Hepatic stellate cell (primary cell): ENCODE data around the gene MYH7.
A peak's percentile ranks its signal among the peaks of the same experiment; 100 is the strongest.
"Not testable (repeated sequence)": the region's sequence is repeated elsewhere in the genome, so short reads cannot be mapped to it uniquely, and the experiment has no call there.

ENCODE experiments used
- DNase-seq: peaks from one replicate; pipeline ENCODE4 v3.0.0; 2011; ENCODE audit warnings: low spot score

The MYH7 gene

DNA sequence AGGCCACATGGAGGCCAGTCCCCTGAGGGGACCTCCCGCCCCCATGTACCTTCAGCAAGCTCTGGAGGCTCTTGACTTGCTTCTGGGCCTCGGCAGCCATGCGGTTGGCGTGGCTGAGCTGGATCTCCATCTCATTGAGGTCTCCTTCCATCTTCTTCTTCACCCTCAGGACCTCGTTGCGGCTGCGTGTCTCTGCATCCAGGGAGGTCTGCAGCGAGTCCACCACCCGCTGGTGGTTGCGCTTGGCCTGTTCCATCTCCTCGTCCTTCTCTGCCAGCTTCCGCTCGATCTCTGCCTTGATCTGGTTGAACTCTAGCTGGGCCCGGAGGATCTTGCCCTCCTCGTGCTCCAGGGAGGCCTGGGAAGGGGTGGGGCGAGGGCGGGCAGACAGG is 49.2 kb downstream of the MYH7 start:
- not testable (repeated sequence) for DNase-seq

GRCh38 chr14:23385642-23386265 is 49.7 kb downstream of the MYH7 start:
- no peak for DNase-seq

- DNase-seq, result no peak
Observed at GRCh38 chr14:23385244-23385641, 50.2 kb downstream of the MYH7 start.

- no peak for DNase-seq
Observed at GRCh38 chr14:23384364-23385080, 50.9 kb downstream of the MYH7 start.

GRCh38 chr14:23382731-23383440 is 52.6 kb downstream of the MYH7 start:
- no peak for DNase-seq

- DNase-seq, result no peak
Observed at GRCh38 chr14:23382276-23382675, 53.2 kb downstream of the MYH7 start.

DNA sequence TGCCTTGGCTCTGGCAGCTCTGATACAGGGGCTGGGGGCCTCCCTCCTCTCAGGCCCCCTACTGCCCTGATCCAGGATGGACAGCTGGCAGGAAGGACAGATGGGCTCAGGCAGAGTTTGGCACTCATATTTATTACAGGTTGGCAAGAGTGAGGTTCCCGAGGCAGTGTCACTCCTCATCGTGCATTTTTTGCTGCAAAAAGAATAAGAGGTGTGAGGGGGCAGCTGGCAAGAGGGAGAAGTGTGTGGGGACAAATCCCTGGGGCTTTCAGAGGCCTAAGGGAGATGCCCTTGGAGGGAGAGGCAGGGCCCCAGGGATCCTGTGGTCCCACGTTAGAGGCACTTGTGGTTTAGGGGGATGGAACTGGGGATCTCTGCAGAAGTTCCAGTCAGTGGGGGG is 53.6 kb downstream of the MYH7 start:
- DNase-seq, result no peak

DNA sequence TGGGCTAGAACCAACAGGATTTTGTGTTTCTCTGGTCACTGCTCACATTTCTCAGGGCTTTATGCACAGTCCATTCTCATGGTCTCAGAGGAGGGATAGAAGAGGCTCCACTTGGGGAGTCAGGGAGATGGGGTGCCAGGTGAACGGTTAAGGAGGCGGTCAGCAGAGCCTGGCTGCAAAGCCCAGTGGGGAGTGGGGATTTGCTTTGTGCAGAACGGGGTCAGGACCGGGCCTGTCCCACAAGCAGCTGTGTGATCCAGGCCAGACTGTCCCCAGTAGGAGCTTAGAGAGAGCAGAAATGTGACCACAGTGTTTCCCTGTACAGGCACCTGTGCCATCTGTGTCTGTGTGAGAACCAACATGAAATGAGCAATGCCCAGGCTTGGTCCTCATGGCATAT is 54.5 kb downstream of the MYH7 start:
- DNase-seq, result no peak

DNA sequence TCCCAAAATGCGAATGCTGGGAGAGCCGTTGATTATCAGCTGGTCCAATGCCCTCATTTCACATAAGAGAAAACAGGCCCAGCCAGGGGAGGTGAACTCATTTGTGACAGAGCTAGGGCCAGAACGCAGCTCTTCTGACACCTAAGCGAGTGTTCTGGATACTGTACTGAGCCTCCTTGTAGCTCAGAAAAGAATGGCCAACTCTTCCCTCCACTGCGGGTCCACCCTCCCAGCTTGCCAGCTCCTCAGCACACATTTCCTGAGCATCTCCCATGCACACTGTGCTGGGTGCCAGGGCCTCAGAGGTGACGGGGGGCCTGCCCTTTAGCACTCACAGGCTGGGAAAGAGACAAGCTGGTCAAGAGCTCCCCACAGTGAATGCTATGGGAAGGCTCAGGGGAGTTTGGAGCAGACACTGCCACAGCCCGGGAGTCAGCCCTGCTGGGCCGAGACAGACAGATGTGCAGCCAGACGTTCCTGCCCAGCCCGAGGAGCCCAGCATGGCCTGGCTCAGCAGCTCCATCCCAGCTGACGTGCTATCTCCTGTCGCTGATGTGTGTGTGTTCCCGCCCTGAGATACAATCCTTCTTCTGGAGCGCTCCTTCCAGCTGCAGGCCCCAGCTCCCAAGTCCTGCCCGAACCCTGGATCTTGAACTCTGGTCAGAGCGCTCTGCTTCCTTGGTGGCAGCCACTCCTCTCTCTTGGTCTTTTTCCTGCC is 55.1 kb downstream of the MYH7 start:
- DNase-seq, result no peak

- DNase-seq, result peak; percentile 67
Observed at GRCh38 chr14:23379366-23380196, 55.9 kb downstream of the MYH7 start.

GRCh38 chr14:23378612-23379220 is 56.7 kb downstream of the MYH7 start:
- no peak for DNase-seq

- no peak for DNase-seq
Observed at GRCh38 chr14:23377573-23378563, 57.6 kb downstream of the MYH7 start.

DNA sequence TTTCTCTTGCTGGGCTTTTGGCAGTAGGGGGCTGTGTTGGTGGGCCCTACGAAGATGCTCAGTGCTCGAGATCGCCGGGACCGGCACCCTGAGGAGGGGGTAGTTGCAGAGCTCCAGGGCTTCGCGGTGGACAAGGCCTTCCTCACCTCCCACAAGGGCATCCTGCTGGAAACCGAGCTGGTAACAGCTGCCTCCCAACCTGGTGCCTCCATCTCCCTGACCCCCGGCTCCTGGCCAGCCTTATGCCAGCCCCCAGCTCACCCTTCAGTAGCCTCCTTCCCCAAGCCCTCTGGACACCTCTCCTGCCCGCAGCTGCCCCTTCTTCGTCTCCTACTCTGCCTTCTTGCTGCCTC is 58.3 kb downstream of the MYH7 start:
- DNase-seq, result no peak

- DNase-seq, result peak; percentile 34
Observed at GRCh38 chr14:23376482-23377197, 58.8 kb downstream of the MYH7 start, which contains the start of gene CMTM5. Gene CMTM5, plus strand, starts transcription at chr14:23377046. Its CDS starts 206 bp downstream, at chr14:23377252.

- DNase-seq, result no peak
Observed at GRCh38 chr14:23375527-23376251, 59.8 kb downstream of the MYH7 start.

DNA sequence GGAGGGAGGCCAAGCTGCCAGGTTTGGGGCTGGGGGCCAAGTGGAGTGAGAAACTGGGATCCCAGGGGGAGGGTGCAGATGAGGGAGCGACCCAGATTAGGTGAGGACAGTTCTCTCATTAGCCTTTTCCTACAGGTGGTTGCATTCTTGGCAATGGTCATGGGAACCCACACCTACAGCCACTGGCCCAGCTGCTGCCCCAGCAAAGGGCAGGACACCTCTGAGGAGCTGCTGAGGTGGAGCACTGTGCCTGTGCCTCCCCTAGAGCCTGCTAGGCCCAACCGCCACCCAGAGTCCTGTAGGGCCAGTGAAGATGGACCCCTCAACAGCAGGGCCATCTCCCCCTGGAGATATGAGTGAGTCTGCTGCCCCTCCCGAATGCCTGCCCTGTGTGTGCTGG is 62.4 kb downstream of the MYH7 start:
- no peak for DNase-seq

GRCh38 chr14:23372509-23372908 is 63.0 kb downstream of the MYH7 start, which contains the start of gene IL25:
Gene IL25, plus strand, starts transcription at chr14:23372809.
- DNase-seq, result no peak

DNA sequence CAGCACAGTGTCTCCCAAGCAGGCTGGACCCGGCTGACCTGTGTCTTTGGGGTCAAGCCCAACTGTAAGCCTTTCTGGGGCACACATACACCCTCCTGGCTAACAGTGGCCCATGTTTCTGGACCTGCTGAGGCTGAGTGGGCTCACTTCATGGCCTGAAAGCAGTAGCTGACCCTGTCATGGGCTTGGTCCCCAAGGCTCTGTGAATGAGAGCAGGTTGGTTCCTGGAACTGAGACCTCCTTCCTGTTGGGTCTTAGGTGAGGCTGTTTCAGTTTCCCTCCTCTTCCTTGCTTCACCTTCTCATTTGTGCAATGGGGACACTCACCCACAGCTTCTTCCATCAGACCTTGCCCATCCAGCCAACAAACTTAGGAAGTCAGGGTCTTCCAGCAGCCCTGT is 63.6 kb downstream of the MYH7 start:
- DNase-seq, result no peak

- DNase-seq, result no peak
Observed at GRCh38 chr14:23370221-23370620, 65.2 kb downstream of the MYH7 start.
